Stimulated activated CD4-positive, alpha-beta T cell treated with anti-CD3 and anti-CD28 coated beads, Interleukin-2, amount 100 ng/mL, for 24 hours (primary cell): ENCODE data around the gene RHOBTB3.
"Not testable (repeated sequence)": the region's sequence is repeated elsewhere in the genome, so short reads cannot be mapped to it uniquely, and the experiment has no call there.

ENCODE experiments used
- DNase-seq, 2 donors: peaks; one replicate each; pipeline ENCODE4 v3.0.0-alpha.2; 2020

The RHOBTB3 gene

GRCh38 chr5:95730730-95731570, at the start of gene RHOBTB3:
Gene RHOBTB3 (plus strand): TSS chr5:95731336. CDS start chr5:95731683, 347 bp downstream.
- peak; percentile 44 for DNase-seq

- no peak for DNase-seq
Measured at GRCh38 chr5:95682891-95683290, 48.2 kb upstream of the RHOBTB3 start, which contains the start of gene SPATA9. Gene SPATA9 (minus strand): TSS chr5:95682991. CDS start chr5:95682854, 137 bp downstream.

- DNase-seq, result no peak
Measured at GRCh38 chr5:95684361-95684760, 46.8 kb upstream of the RHOBTB3 start.

- no peak for DNase-seq
Measured at GRCh38 chr5:95686651-95687050, 44.5 kb upstream of the RHOBTB3 start.

- no peak for DNase-seq
Measured at GRCh38 chr5:95689680-95690079, 41.5 kb upstream of the RHOBTB3 start.

GRCh38 chr5:95690333-95690732, 40.8 kb upstream of the RHOBTB3 start:
- DNase-seq, result no peak

GRCh38 chr5:95697781-95698681, 33.1 kb upstream of the RHOBTB3 start:
- no peak for DNase-seq

GRCh38 chr5:95699337-95699736, 31.8 kb upstream of the RHOBTB3 start:
- DNase-seq, result no peak

GRCh38 chr5:95701074-95701473, 30.1 kb upstream of the RHOBTB3 start:
- no peak for DNase-seq

- no peak for DNase-seq
Measured at GRCh38 chr5:95704150-95704549, 27.0 kb upstream of the RHOBTB3 start.

GRCh38 chr5:95706196-95706595, 24.9 kb upstream of the RHOBTB3 start:
- not testable (repeated sequence) for DNase-seq

- DNase-seq, result no peak
Measured at GRCh38 chr5:95707055-95707454, 24.1 kb upstream of the RHOBTB3 start.

- not testable (repeated sequence) for DNase-seq
Measured at GRCh38 chr5:95707534-95708188, 23.5 kb upstream of the RHOBTB3 start.

- DNase-seq, result no peak
Measured at GRCh38 chr5:95708876-95709275, 22.3 kb upstream of the RHOBTB3 start.

- no peak for DNase-seq
Measured at GRCh38 chr5:95709967-95710650, 21.0 kb upstream of the RHOBTB3 start.

- DNase-seq, result not testable (repeated sequence)
Measured at GRCh38 chr5:95710651-95711500, 20.3 kb upstream of the RHOBTB3 start.

GRCh38 chr5:95711501-95712346, 19.4 kb upstream of the RHOBTB3 start:
- no peak for DNase-seq

- DNase-seq, result peak; percentile 53 to 54
Measured at GRCh38 chr5:95712347-95712958, 18.7 kb upstream of the RHOBTB3 start.

GRCh38 chr5:95713246-95713645, 17.9 kb upstream of the RHOBTB3 start:
- not testable (repeated sequence) for DNase-seq
